Progenitor cell of endocrine pancreas (in vitro differentiated cells): ENCODE measurements around the gene DIP2A. TPM values are rescaled to one million over a fixed set of nuclear protein-coding genes. Genes with fewer than 3 reads are reported as not detected.
"Not testable (repeated sequence)": the region's sequence is repeated elsewhere in the genome, so short reads cannot be mapped to it uniquely, and the experiment has no call there.

Experiments
- DNase-seq: peaks from one replicate; pipeline ENCODE4 v3.0.0; 2021; ENCODE audit warnings: low spot score; ENCODE audit not compliant: unreplicated experiment
- H3K27ac Mint-ChIP-seq: 2 replicates; pipeline ENCODE4 v1.8.0; 2021; ENCODE audit warnings: mild to moderate bottlenecking, moderate library complexity, mixed read lengths
- H3K27me3 Mint-ChIP-seq: 2 replicates; pipeline ENCODE4 v1.8.0; 2021; ENCODE audit warnings: mixed read lengths
- H3K36me3 Mint-ChIP-seq: 2 replicates; pipeline ENCODE4 v1.8.0; 2022; ENCODE audit warnings: mixed read lengths; ENCODE audit not compliant: insufficient read depth
- H3K4me1 Mint-ChIP-seq: 2 replicates; pipeline ENCODE4 v1.8.0; 2021; ENCODE audit warnings: low read depth, mixed read lengths
- H3K4me3 Mint-ChIP-seq: 2 replicates; pipeline ENCODE4 v1.8.0; 2021; ENCODE audit warnings: low read depth, mild to moderate bottlenecking, moderate library complexity, mixed read lengths
- H3K9me3 Mint-ChIP-seq: 2 replicates; pipeline ENCODE4 v1.8.0; 2021; ENCODE audit warnings: low read depth, mixed read lengths
- total RNA-seq: library from RNA; stranded (reverse); gene quantifications from 2 replicates; pipeline ENCODE4 v1.2.1, GENCODE V29; 2021
- TF ChIP-seq, protein P1 (sequence below): fragments of 200-600 bp; sonication (generic); IDR thresholded peaks from one replicate; pipeline ENCODE4 v1.5.0; 2021; ENCODE audit warnings: antibody characterized with exemption, mild to moderate bottlenecking; ENCODE audit not compliant: unreplicated experiment

The DIP2A gene
- total RNA-seq, 1 donor from 2014 or later = 70.2 TPM

DNA sequence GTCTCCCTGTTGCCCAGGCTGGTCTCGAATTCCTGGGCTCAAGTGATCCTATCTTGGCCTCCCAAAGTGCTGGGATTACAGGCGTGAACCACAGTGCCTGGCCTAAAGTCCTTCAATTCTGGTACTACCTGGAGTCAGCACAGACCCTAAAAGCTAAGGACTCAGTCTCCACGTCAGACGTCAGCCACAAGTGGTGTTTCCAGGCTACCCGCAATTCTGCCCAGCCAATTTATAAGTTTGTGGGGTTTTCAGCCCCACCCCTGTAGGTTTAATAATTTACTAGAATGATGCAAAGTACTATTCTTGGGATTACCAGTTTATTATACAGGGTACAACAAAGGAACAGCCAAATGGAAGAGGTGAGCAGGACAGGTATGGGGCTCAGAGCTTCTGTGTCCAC is 10.6 kb upstream of the DIP2A start:
- no peaks in the 10 kb centered on the region for H3K27me3 Mint-ChIP-seq
- H3K36me3 Mint-ChIP-seq = peaks cover 31% of the 10 kb centered on the region
- H3K4me3 Mint-ChIP-seq = no peak overlapping the region
- no peak for DNase-seq
- peaks cover 16% of the 10 kb centered on the region for H3K9me3 Mint-ChIP-seq
- TF ChIP-seq, protein P1, sequence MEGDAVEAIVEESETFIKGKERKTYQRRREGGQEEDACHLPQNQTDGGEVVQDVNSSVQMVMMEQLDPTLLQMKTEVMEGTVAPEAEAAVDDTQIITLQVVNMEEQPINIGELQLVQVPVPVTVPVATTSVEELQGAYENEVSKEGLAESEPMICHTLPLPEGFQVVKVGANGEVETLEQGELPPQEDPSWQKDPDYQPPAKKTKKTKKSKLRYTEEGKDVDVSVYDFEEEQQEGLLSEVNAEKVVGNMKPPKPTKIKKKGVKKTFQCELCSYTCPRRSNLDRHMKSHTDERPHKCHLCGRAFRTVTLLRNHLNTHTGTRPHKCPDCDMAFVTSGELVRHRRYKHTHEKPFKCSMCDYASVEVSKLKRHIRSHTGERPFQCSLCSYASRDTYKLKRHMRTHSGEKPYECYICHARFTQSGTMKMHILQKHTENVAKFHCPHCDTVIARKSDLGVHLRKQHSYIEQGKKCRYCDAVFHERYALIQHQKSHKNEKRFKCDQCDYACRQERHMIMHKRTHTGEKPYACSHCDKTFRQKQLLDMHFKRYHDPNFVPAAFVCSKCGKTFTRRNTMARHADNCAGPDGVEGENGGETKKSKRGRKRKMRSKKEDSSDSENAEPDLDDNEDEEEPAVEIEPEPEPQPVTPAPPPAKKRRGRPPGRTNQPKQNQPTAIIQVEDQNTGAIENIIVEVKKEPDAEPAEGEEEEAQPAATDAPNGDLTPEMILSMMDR = no peak
- no peak overlapping the region for H3K27ac Mint-ChIP-seq
- no peaks in the 10 kb centered on the region for H3K4me1 Mint-ChIP-seq

DNA sequence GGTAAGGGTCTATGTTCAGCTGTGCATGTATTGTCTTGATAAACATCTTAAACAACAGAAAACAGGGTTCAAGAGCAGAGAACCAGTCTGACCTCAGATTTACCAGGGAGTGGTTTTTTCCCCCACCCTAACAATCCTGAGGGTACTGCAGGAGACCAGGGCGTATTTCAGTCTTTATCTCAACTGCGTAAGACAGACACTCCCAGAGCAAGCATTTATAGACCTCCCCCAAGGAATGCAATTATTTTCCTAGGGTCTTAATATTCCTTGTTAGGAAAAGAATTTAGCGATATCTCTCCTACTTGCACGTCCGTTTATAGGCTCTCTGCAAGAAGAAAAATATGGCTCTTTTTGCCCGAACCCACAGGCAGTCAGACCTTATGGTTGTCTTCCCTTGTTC is 9.8 kb upstream of the DIP2A start:
- peaks cover 16% of the 10 kb centered on the region for H3K9me3 Mint-ChIP-seq
- not testable (repeated sequence) for H3K27me3 Mint-ChIP-seq, H3K4me1 Mint-ChIP-seq, H3K4me3 Mint-ChIP-seq, DNase-seq, H3K27ac Mint-ChIP-seq
- peaks cover 31% of the 10 kb centered on the region for H3K36me3 Mint-ChIP-seq

DNA sequence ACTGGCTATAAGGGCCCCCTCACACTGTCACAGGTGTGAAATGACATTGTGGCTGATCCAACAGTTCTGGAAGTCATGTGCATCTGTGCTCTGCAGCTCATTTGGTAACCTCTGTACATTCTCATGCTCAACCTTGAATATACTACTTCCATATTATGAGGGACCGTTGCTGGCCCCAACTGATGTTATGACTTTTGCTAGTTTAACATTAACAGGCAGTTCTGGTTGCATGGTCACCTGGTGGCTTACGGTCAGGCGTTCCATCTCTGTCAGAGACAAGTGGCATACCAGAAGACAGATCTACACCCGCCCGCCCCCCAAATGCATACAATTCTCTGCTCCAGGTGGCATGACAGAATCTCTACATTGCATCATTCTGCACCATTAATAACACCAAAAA is 6.0 kb upstream of the DIP2A start:
- Mint-ChIP-seq H3K4me3 (no peak overlapping the region), H3K4me1 (peaks cover 4% of the 10 kb centered on the region), H3K9me3 (peaks cover 16% of the 10 kb centered on the region), H3K27ac (no peak overlapping the region), H3K36me3 (peaks cover 19% of the 10 kb centered on the region), H3K27me3 (no peaks in the 10 kb centered on the region)
- DNase-seq = no peak
- TF ChIP-seq, protein P1 = no peak

DNA sequence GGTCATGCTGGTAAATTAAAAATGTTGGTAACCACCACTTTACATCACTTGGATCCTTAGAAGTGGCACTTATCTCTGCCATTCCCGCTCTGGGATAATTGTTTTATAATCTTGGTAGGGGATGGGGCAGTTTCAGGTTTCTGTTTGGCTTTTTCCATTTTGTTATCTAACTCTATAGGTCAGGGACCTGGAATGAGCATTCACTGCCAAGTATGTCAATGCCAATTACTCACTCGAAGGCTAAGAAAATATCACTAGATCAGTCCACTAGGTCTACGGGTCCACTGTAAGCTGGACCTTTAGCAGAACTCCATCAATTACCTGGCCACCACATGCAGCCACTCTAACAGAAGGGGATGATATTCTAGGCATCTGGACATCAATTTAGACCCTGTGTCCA is 4.5 kb upstream of the DIP2A start:
- H3K9me3 Mint-ChIP-seq = peaks cover 9% of the 10 kb centered on the region
- H3K4me1 Mint-ChIP-seq = peaks cover 5% of the 10 kb centered on the region
- TF ChIP-seq, protein P1 = no peak
- H3K36me3 Mint-ChIP-seq = peaks cover 11% of the 10 kb centered on the region
- H3K4me3 Mint-ChIP-seq = no peak overlapping the region
- DNase-seq = no peak
- no peak overlapping the region for H3K27ac Mint-ChIP-seq
- no peaks in the 10 kb centered on the region for H3K27me3 Mint-ChIP-seq

DNA sequence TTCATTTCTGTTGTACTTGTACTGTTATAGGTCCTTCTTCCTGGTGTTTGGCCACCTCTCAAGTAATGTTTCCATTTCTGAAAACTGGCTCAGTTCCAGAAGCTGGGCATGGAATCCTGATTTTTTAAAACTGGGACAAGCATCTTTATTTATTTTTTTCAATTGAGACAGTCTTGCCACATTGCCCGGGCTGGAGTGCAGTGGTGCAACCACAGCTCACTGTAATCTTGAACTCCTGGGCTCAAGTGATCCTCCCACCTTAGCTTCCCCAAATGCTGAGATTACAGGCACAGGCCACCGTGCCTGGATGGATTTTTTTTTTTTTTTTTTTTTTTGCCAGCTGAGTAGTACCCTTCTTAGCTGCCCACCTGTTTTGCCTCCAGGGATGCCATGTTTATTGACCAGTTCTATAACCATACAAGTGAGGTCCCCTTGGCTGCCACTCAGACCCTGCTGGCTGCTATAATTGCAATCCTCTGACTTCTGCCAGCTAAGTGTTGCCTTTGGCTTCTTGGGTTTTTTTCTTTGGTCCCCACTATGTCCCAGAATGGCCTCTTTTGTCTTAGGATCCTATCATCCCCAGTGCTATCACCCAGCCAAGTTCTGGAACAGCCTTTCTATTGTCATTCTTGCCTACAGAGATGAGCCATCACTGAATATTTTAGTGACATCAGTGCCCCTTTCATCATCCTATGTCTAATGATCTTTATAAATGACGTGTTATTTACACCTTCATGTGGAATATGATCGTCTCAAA is 3.9 kb upstream of the DIP2A start:
- DNase-seq = no peak
- H3K27me3 Mint-ChIP-seq = no peaks in the 10 kb centered on the region
- no peak overlapping the region for H3K27ac Mint-ChIP-seq
- no peak overlapping the region for H3K4me3 Mint-ChIP-seq
- TF ChIP-seq, protein P1 = no peak
- peaks cover 8% of the 10 kb centered on the region for H3K9me3 Mint-ChIP-seq
- H3K36me3 Mint-ChIP-seq = peaks cover 8% of the 10 kb centered on the region
- peaks cover 5% of the 10 kb centered on the region for H3K4me1 Mint-ChIP-seq
